ENCODE results near the gene KDM4D. TPM values are rescaled to one million over a fixed set of nuclear protein-coding genes. Genes with fewer than 3 reads are reported as not detected.

The KDM4D gene
- total RNA-seq, 1 donor from 2014 or later = 1.2 TPM

DNA sequence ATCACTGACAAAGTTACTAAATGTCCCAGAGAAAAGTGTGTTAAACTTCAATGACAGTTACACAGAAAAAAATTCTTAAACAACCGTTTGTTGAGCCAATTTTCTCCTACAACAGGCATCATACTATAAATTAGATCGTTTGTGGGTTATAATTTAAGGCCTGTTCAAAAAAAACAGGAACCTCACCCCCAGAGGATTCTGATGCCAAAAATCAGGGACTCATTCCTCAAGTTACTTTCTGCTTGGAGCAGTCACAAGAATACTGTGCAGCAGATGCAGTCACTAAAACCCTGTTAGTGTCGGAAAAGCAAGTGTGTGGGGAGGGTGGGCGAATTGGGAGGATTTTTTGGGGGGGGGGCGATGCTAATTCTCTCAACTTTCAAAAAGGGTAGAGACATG is 810 bp upstream of the KDM4D start:
- Mint-ChIP-seq H3K27me3 (no peaks in the 10 kb centered on the region), H3K36me3 (ENCODE audit: insufficient read depth) (peaks cover 23% of the 10 kb centered on the region), H3K4me1 (ENCODE audit: low read depth) (peaks cover 16% of the 10 kb centered on the region), H3K4me3 (ENCODE audit: low read depth) (peak overlapping the region; percentile 90), H3K9me3 (ENCODE audit: low read depth) (no peaks in the 10 kb centered on the region), H3K27ac (peak overlapping the region; percentile 81)
- TF ChIP-seq, protein P1, sequence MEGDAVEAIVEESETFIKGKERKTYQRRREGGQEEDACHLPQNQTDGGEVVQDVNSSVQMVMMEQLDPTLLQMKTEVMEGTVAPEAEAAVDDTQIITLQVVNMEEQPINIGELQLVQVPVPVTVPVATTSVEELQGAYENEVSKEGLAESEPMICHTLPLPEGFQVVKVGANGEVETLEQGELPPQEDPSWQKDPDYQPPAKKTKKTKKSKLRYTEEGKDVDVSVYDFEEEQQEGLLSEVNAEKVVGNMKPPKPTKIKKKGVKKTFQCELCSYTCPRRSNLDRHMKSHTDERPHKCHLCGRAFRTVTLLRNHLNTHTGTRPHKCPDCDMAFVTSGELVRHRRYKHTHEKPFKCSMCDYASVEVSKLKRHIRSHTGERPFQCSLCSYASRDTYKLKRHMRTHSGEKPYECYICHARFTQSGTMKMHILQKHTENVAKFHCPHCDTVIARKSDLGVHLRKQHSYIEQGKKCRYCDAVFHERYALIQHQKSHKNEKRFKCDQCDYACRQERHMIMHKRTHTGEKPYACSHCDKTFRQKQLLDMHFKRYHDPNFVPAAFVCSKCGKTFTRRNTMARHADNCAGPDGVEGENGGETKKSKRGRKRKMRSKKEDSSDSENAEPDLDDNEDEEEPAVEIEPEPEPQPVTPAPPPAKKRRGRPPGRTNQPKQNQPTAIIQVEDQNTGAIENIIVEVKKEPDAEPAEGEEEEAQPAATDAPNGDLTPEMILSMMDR (IDR thresholded peaks at IDR 0.05; ENCODE audit: unreplicated experiment) = no peak
- DNase-seq (ENCODE audit: low spot score, unreplicated experiment) = no peak

DNA sequence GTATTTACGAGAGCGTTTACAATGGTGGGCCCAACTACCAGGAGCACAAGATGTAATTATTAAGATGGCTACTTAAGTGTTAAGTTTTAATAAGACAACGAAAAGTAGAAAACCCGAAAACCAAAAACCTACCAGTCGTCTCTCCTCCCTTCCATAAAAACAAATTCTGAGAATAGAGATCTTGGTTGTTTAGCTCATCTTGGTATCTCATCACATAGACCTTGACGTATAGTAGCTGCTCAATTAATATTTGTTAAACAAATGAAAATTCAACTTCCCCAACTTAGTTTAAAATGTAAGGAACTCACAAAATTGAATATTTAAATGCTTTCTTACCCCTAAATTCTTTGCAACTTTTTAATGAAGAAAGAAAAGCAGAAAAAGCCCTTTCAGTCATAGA is 669 bp downstream of the KDM4D start:
- H3K4me1 Mint-ChIP-seq (ENCODE audit: low read depth) = peaks cover 16% of the 10 kb centered on the region
- H3K27ac Mint-ChIP-seq = peak overlapping the region; percentile 97
- H3K9me3 Mint-ChIP-seq (ENCODE audit: low read depth) = no peaks in the 10 kb centered on the region
- H3K36me3 Mint-ChIP-seq (ENCODE audit: insufficient read depth) = peaks cover 13% of the 10 kb centered on the region
- DNase-seq (ENCODE audit: low spot score, unreplicated experiment) = no peak
- H3K27me3 Mint-ChIP-seq = no peaks in the 10 kb centered on the region
- H3K4me3 Mint-ChIP-seq (ENCODE audit: low read depth) = peak overlapping the region; percentile 90
- TF ChIP-seq, protein P1 (IDR thresholded peaks at IDR 0.05; ENCODE audit: unreplicated experiment) = no peak

DNA sequence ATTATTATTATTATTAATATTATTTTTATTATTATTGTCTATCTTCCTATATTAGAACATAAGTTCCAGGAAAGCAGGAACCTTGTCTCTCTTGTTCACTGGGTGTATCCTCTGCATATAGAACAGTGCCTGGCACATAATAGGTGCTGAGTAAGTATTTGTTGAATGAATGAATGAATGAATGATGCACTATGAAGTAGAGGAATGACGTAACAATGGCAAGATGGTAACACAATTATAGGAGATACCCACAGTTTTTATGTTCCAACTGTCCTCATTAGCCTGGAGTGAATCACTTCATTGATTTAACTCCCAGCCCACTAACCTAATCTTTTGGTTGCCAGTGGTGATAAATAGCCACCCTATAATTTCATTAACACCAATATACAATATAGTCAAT is 2.1 kb downstream of the KDM4D start:
- DNase-seq (ENCODE audit: low spot score, unreplicated experiment) = no peak
- H3K4me3 Mint-ChIP-seq (ENCODE audit: low read depth) = no peak overlapping the region
- H3K27ac Mint-ChIP-seq = no peak overlapping the region
- H3K9me3 Mint-ChIP-seq (ENCODE audit: low read depth) = no peaks in the 10 kb centered on the region
- peaks cover 15% of the 10 kb centered on the region for H3K4me1 Mint-ChIP-seq (ENCODE audit: low read depth)
- TF ChIP-seq, protein P1 (IDR thresholded peaks at IDR 0.05; ENCODE audit: unreplicated experiment) = no peak
- H3K27me3 Mint-ChIP-seq = no peaks in the 10 kb centered on the region
- H3K36me3 Mint-ChIP-seq (ENCODE audit: insufficient read depth) = peaks cover 6% of the 10 kb centered on the region

DNA sequence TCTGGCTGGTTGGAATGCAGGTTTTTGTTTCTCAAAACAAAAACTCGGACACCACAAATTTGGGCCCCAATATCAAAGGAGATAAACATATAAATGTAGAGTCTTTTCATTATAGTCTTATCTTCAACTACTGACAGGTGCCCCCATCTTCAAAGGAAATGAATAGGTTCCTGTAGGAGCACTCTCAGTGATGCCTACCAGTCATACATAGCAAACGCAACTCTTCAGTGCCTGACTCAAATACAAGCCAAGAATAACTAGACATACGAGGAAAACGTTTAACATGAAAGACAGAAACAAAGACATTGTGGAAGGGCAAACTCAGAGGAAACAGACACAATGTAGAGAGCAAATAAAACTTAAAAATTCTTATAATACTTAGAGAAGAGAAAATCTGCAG is 13.9 kb downstream of the KDM4D start:
- H3K4me1 Mint-ChIP-seq (ENCODE audit: low read depth) = no peaks in the 10 kb centered on the region
- H3K4me3 Mint-ChIP-seq (ENCODE audit: low read depth) = no peak overlapping the region
- TF ChIP-seq, protein P1 (IDR thresholded peaks at IDR 0.05; ENCODE audit: unreplicated experiment) = no peak
- peaks cover 35% of the 10 kb centered on the region for H3K27me3 Mint-ChIP-seq
- DNase-seq (ENCODE audit: low spot score, unreplicated experiment) = no peak
- H3K36me3 Mint-ChIP-seq (ENCODE audit: insufficient read depth) = peaks cover 2% of the 10 kb centered on the region
- H3K27ac Mint-ChIP-seq = no peak overlapping the region
- peaks cover 4% of the 10 kb centered on the region for H3K9me3 Mint-ChIP-seq (ENCODE audit: low read depth)

DNA sequence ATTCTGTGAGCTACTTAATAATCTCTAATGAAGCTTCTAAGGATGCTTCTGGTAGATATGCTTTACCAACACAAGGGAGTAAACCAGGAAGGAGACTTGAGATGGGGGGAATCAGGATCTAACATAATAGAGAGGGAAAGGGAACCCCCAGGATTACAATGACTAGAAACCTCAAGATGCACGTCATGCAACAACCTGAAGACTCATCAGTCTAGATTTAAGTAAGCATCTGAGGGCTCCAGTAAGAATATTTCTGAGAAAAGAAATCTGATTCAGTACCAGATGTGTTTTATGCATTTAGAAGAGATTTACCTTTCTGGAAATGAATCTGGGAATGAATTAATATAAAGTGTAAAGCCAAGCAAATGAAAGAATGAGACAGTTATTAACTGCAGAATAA is 15.2 kb downstream of the KDM4D start:
- Mint-ChIP-seq H3K4me3 (ENCODE audit: low read depth) (no peak overlapping the region), H3K27me3 (peaks cover 35% of the 10 kb centered on the region), H3K4me1 (ENCODE audit: low read depth) (no peaks in the 10 kb centered on the region), H3K9me3 (ENCODE audit: low read depth) (peaks cover 4% of the 10 kb centered on the region), H3K36me3 (ENCODE audit: insufficient read depth) (peaks cover 2% of the 10 kb centered on the region), H3K27ac (no peak overlapping the region)
- DNase-seq (ENCODE audit: low spot score, unreplicated experiment) = no peak
- TF ChIP-seq, protein P1 (IDR thresholded peaks at IDR 0.05; ENCODE audit: unreplicated experiment) = no peak
